GM23338 (cell line): ENCODE results near the gene LRRC10. TPM values are rescaled to one million over a fixed set of nuclear protein-coding genes. Genes with fewer than 3 reads are reported as not detected.

ENCODE experiments used
- ATAC-seq: fragments of 200-7000 bp; cut with Tn5 transposase; 3 replicates; pipeline ENCODE4 v1.9.1; 2020
- DNase-seq: peaks from one replicate; pipeline ENCODE4 v3.0.0-alpha.2; 2015; ENCODE audit warnings: low spot score
- H2AFZ ChIP-seq: fragments of 200-600 bp; sonication (generic); 2 replicates; pipeline ENCODE4 v1.8.0; 2016; ENCODE audit warnings: antibody characterized with exemption, mild to moderate bottlenecking, moderate library complexity
- H3F3A ChIP-seq: fragments of 200-600 bp; sonication (generic); replicated peaks from 2 replicates; pipeline ENCODE4 v1.8.0; 2017; ENCODE audit warnings: antibody characterized with exemption, mixed run types, low read depth
- H3K27ac ChIP-seq: fragments of 200-600 bp; sonication (generic); 2 replicates; pipeline ENCODE4 v1.6.1; 2016; ENCODE audit warnings: low read depth
- H3K27me3 ChIP-seq: fragments of 200-600 bp; sonication (generic); 2 replicates; pipeline ENCODE4 v1.8.0; 2016; ENCODE audit warnings: mild to moderate bottlenecking, mixed run types, moderate library complexity; ENCODE audit not compliant: insufficient read depth
- H3K36me3 ChIP-seq: fragments of 200-600 bp; sonication (generic); 2 replicates; pipeline ENCODE4 v1.8.0; 2016; ENCODE audit warnings: mild to moderate bottlenecking; ENCODE audit not compliant: insufficient read depth
- H3K4me1 ChIP-seq: fragments of 200-600 bp; sonication (generic); 2 replicates; pipeline ENCODE4 v1.8.0; 2016; ENCODE audit warnings: mild to moderate bottlenecking, moderate library complexity; ENCODE audit not compliant: insufficient read depth
- H3K4me2 ChIP-seq: fragments of 200-600 bp; sonication (generic); 2 replicates; pipeline ENCODE4 v1.7.1; 2017; ENCODE audit warnings: mixed run types
- H3K4me3 ChIP-seq: fragments of 200-600 bp; sonication (generic); 2 replicates; pipeline ENCODE4 v1.6.1; 2016; ENCODE audit warnings: mixed run types
- H3K79me2 ChIP-seq: fragments of 200-600 bp; sonication (generic); replicated peaks from 2 replicates; pipeline ENCODE4 v1.8.0; 2017; ENCODE audit warnings: mild to moderate bottlenecking; ENCODE audit not compliant: insufficient read depth
- H3K9me2 ChIP-seq: fragments of 200-600 bp; sonication (generic); 2 replicates; pipeline ENCODE4 v1.8.0; 2017; ENCODE audit not compliant: insufficient read depth
- H4K20me1 ChIP-seq: fragments of 200-600 bp; sonication (generic); replicated peaks from 2 replicates; pipeline ENCODE4 v1.8.0; 2017; ENCODE audit warnings: mild to moderate bottlenecking; ENCODE audit not compliant: insufficient read depth
- H3K27ac Mint-ChIP-seq: 2 replicates; pipeline ENCODE4 v1.8.0; 2020; ENCODE audit warnings: inconsistent platforms, mild to moderate bottlenecking, moderate library complexity, mixed read lengths
- H3K27me3 Mint-ChIP-seq: 3 replicates; pipeline ENCODE4 v1.8.0; 2022; ENCODE audit warnings: low read depth, mild to moderate bottlenecking, moderate library complexity, mixed read lengths, inconsistent platforms; ENCODE audit not compliant: insufficient read depth, poor library complexity
- H3K36me3 Mint-ChIP-seq: 3 replicates; pipeline ENCODE4 v1.8.0; 2021; ENCODE audit warnings: low read depth, mild to moderate bottlenecking, inconsistent platforms, moderate library complexity, mixed read lengths
- H3K4me1 Mint-ChIP-seq: 3 replicates; pipeline ENCODE4 v1.8.0; 2020; ENCODE audit warnings: mild to moderate bottlenecking, inconsistent platforms, mixed read lengths
- H3K4me3 Mint-ChIP-seq: 3 replicates; pipeline ENCODE4 v1.8.0; 2021; ENCODE audit warnings: moderate library complexity, mild to moderate bottlenecking, inconsistent platforms, mixed read lengths
- H3K9me3 Mint-ChIP-seq: 3 replicates; pipeline ENCODE4 v1.8.0; 2020; ENCODE audit warnings: moderate library complexity, mild to moderate bottlenecking, inconsistent platforms, mixed read lengths
- CTCF ChIP-seq, 2 experiments: fragments of 200-600 bp in 1 of 2; sonication (generic) in 1 of 2; conservative IDR thresholded peaks; 2 replicates each; pipeline versions ENCODE4 v1.5.1 to v1.6.1; 2016 to 2017; ENCODE audit warnings: antibody characterized with exemption in 2 of 2, low read depth in 2 of 2, mild to moderate bottlenecking in 2 of 2, moderate library complexity in 1 of 2
- ETS1 ChIP-seq: IDR thresholded peaks from 2 replicates; pipeline ENCODE4 v1.6.1; 2016; ENCODE audit warnings: antibody characterized with exemption
- EZH2 ChIP-seq: fragments of 200-600 bp; sonication (generic); IDR thresholded peaks from one replicate; pipeline ENCODE4 v1.8.0; 2017; ENCODE audit warnings: antibody characterized with exemption, mild to moderate bottlenecking, low read depth; ENCODE audit not compliant: unreplicated experiment
- EZH2phosphoT487 ChIP-seq: fragments of 200-600 bp; sonication (generic); IDR thresholded peaks from one replicate; pipeline ENCODE4 v1.8.1; 2018; ENCODE audit warnings: antibody characterized with exemption; ENCODE audit not compliant: unreplicated experiment
- NANOG ChIP-seq: IDR thresholded peaks from 2 replicates; pipeline ENCODE4 v1.6.1; 2016; ENCODE audit warnings: antibody characterized with exemption, borderline replicate concordance
- POLR2AphosphoS5 ChIP-seq: IDR thresholded peaks from 2 replicates; pipeline ENCODE4 v1.6.1; 2016; ENCODE audit warnings: antibody characterized with exemption, low read depth
- REST ChIP-seq: IDR thresholded peaks from one replicate; pipeline ENCODE4 v1.6.1; 2018; ENCODE audit warnings: antibody characterized with exemption; ENCODE audit not compliant: unreplicated experiment
- STAT1 ChIP-seq: IDR thresholded peaks from one replicate; pipeline ENCODE4 v1.6.1; 2016; ENCODE audit warnings: antibody characterized with exemption; ENCODE audit not compliant: unreplicated experiment
- ZNF114 ChIP-seq: fragments of 250-450 bp; sonication (Bioruptor Pico); IDR thresholded peaks from 2 replicates; pipeline ENCODE4 v1.5.0; 2020; ENCODE audit warnings: mild to moderate bottlenecking, moderate library complexity
- ZNF331 ChIP-seq: fragments of 250-450 bp; sonication (Bioruptor Pico); IDR thresholded peaks from 2 replicates; pipeline ENCODE4 v1.5.0; 2020; ENCODE audit warnings: low read depth, mild to moderate bottlenecking, moderate library complexity
- polyA plus RNA-seq: library from polyadenylated mRNA; unstranded; fragments of >200 nt; fragmentation: Nextera tagmentation; extraction: Ambion mirVana; gene quantifications from 2 replicates; pipeline ENCODE4 v1.2.1, GENCODE V29; 2016
- total RNA-seq: library from RNA; depleted of rRNA; stranded (reverse); fragments of >200 nt; shearing (Covaris generic); gene quantifications from 2 replicates; pipeline ENCODE4 v1.2.3, GENCODE V29; 2014
- TF ChIP-seq, protein P1 (sequence below): fragments of 250-450 bp; sonication (Bioruptor Pico); IDR thresholded peaks from 2 replicates; pipeline ENCODE4 v1.5.0; 2020; ENCODE audit warnings: mild to moderate bottlenecking, moderate library complexity

LRRC10 gene
- total and polyA plus RNA-seq, 2 experiments from 2014 or later, result not detected

GRCh38 chr12:69627501-69627900, 16.8 kb upstream of the LRRC10 start:
- no peaks in the 10 kb centered on the region for H3K36me3 Mint-ChIP-seq
- no peak overlapping the region for H3K4me3 Mint-ChIP-seq
- H3K4me2 ChIP-seq, result no peak overlapping the region
- TF ChIP-seq EZH2phosphoT487, result no peak
- no peak for TF ChIP-seq EZH2
- no peak for TF ChIP-seq STAT1
- TF ChIP-seq, protein P1, sequence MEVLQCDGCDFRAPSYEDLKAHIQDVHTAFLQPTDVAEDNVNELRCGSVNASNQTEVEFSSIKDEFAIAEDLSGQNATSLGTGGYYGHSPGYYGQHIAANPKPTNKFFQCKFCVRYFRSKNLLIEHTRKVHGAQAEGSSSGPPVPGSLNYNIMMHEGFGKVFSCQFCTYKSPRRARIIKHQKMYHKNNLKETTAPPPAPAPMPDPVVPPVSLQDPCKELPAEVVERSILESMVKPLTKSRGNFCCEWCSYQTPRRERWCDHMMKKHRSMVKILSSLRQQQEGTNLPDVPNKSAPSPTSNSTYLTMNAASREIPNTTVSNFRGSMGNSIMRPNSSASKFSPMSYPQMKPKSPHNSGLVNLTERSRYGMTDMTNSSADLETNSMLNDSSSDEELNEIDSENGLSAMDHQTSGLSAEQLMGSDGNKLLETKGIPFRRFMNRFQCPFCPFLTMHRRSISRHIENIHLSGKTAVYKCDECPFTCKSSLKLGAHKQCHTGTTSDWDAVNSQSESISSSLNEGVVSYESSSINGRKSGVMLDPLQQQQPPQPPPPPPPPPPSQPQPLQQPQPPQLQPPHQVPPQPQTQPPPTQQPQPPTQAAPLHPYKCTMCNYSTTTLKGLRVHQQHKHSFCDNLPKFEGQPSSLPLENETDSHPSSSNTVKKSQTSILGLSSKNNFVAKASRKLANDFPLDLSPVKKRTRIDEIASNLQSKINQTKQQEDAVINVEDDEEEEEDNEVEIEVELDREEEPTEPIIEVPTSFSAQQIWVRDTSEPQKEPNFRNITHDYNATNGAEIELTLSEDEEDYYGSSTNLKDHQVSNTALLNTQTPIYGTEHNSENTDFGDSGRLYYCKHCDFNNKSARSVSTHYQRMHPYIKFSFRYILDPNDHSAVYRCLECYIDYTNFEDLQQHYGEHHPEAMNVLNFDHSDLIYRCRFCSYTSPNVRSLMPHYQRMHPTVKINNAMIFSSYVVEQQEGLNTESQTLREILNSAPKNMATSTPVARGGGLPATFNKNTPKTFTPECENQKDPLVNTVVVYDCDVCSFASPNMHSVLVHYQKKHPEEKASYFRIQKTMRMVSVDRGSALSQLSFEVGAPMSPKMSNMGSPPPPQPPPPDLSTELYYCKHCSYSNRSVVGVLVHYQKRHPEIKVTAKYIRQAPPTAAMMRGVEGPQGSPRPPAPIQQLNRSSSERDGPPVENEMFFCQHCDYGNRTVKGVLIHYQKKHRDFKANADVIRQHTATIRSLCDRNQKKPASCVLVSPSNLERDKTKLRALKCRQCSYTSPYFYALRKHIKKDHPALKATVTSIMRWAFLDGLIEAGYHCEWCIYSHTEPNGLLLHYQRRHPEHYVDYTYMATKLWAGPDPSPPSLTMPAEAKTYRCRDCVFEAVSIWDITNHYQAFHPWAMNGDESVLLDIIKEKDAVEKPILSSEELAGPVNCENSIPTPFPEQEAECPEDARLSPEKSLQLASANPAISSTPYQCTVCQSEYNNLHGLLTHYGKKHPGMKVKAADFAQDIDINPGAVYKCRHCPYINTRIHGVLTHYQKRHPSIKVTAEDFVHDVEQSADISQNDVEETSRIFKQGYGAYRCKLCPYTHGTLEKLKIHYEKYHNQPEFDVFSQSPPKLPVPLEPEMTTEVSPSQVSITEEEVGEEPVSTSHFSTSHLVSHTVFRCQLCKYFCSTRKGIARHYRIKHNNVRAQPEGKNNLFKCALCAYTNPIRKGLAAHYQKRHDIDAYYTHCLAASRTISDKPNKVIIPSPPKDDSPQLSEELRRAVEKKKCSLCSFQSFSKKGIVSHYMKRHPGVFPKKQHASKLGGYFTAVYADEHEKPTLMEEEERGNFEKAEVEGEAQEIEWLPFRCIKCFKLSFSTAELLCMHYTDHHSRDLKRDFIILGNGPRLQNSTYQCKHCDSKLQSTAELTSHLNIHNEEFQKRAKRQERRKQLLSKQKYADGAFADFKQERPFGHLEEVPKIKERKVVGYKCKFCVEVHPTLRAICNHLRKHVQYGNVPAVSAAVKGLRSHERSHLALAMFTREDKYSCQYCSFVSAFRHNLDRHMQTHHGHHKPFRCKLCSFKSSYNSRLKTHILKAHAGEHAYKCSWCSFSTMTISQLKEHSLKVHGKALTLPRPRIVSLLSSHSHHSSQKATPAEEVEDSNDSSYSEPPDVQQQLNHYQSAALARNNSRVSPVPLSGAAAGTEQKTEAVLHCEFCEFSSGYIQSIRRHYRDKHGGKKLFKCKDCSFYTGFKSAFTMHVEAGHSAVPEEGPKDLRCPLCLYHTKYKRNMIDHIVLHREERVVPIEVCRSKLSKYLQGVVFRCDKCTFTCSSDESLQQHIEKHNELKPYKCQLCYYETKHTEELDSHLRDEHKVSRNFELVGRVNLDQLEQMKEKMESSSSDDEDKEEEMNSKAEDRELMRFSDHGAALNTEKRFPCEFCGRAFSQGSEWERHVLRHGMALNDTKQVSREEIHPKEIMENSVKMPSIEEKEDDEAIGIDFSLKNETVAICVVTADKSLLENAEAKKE (CRISPR knock-in tag), result no peak
- no peak for TF ChIP-seq ZNF331 (CRISPR knock-in tag)
- TF ChIP-seq REST, result no peak
- TF ChIP-seq CTCF (conservative IDR thresholded peaks at IDR 0.05; ENCODE audit: low read depth in 2 of 2), result no peak
- no peak for TF ChIP-seq ZNF114 (CRISPR knock-in tag)
- no peak for TF ChIP-seq POLR2AphosphoS5
- no peak for TF ChIP-seq NANOG
- TF ChIP-seq ETS1, result no peak
- no peak overlapping the region for H3K27ac ChIP-seq
- no peaks in the 10 kb centered on the region for H3K79me2 ChIP-seq
- no peaks in the 10 kb centered on the region for H4K20me1 ChIP-seq
- peaks cover 3% of the 10 kb centered on the region for H3K27me3 Mint-ChIP-seq
- H3K27ac Mint-ChIP-seq, result no peak overlapping the region
- H3K4me1 ChIP-seq, result no peaks in the 10 kb centered on the region
- no peak for DNase-seq
- H3F3A ChIP-seq, result no peaks in the 10 kb centered on the region
- H3K9me3 Mint-ChIP-seq, result no peaks in the 10 kb centered on the region
- H3K4me3 ChIP-seq, result no peak overlapping the region
- H3K9me2 ChIP-seq, result no peaks in the 10 kb centered on the region
- H2AFZ ChIP-seq, result no peak overlapping the region
- H3K4me1 Mint-ChIP-seq, result no peaks in the 10 kb centered on the region; the same call in 2 of the 3 replicates
- no peak for ATAC-seq
- H3K36me3 ChIP-seq, result no peaks in the 10 kb centered on the region
- H3K27me3 ChIP-seq, result no peaks in the 10 kb centered on the region
